ENCODE data around the gene COQ9.

- no peak for TF ChIP-seq CTCF (IDR thresholded peaks at IDR 0.05)
- no peak for TF ChIP-seq POLR2A (IDR thresholded peaks at IDR 0.05)
Measured at GRCh38 chr16:57468346-57468745, 21.1 kb downstream of the COQ9 start.
